Measurements from ENCODE around the gene ZFAND2B.
"Not testable (repeated sequence)": the region's sequence is repeated elsewhere in the genome, so short reads cannot be mapped to it uniquely, and the experiment has no call there.

ZFAND2B gene

DNA sequence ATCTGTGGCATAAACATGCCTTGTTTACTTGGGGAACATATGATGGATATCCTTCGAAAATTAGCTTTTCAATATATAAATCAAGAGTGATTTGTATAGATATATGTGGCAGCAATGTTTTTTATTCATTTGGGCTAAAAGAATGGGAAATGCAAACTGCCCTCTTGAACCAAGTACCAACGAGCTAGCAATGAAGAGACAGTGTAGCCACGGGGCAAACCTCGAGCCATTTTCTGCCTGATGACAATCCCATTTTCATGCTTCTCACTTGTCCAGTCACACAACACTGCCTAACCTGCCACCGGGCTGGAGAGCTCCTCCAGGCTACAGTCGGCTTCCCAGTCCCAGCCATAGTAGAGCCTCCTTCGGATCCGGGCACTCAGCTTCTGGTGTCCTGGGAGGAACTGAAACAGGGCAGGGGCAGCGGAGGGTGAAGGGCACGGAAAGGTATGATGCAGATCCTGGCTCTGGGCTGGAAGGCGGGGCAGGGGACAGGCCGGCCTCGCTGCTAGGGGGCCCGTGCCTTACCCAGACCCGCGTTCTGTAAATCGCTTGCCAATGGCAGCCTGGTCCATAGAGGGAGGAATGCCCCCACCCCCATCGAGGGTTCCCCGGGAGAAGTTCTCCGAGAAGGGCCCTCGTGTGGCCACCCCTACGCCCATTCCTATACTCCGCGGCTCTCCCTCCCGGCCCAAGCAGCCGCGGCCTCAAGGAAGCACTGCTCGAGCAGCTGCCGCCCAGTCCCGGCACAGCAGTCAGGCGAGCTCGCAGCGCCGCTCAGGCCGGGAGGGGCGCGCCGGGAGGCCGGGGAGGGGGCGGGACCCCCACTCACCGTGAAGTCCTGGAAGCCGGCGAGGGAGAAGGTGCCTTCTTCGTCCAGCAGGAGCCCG lies 30.4 kb upstream of the ZFAND2B start:
- DNase-seq: peak in 1 of 2 experiments; percentile 60

- peak; percentile 56 to 77 for DNase-seq
Observed at GRCh38 chr2:219176818-219177551, 29.6 kb upstream of the ZFAND2B start, which contains the start of gene CNPPD1. CNPPD1 (minus strand) TSS chr2:219176925; CDS start chr2:219176828, 97 bp downstream.

- DNase-seq: peak; percentile 58 to 85
Observed at GRCh38 chr2:219177552-219178376, 28.8 kb upstream of the ZFAND2B start, which contains the start of gene RETREG2. RETREG2 (plus strand) TSS chr2:219178275; CDS start chr2:219178353, 78 bp downstream.

- DNase-seq: no peak
Observed at GRCh38 chr2:219178377-219179175, 28.0 kb upstream of the ZFAND2B start.

GRCh38 chr2:219179601-219180465 lies 26.7 kb upstream of the ZFAND2B start:
- DNase-seq: no peak

DNA sequence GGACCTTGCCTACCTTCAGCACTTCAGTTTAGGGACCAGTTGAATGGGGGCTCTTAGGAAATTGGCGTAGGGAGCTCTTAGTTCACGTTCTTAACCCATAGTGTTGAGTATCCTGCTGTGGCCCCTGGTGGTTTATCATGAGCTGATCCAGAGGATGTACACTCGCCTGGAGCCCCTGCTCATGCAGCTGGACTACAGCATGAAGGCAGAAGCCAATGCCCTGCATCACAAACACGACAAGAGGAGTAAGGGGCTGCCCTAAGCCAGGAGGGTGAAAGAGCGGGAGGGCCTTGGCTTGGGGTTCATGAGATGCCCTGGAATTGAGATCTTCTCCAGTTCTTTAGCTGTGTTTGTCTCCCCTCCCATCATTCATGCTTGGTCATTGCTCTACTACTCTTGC lies 25.6 kb upstream of the ZFAND2B start:
- no peak for DNase-seq

DNA sequence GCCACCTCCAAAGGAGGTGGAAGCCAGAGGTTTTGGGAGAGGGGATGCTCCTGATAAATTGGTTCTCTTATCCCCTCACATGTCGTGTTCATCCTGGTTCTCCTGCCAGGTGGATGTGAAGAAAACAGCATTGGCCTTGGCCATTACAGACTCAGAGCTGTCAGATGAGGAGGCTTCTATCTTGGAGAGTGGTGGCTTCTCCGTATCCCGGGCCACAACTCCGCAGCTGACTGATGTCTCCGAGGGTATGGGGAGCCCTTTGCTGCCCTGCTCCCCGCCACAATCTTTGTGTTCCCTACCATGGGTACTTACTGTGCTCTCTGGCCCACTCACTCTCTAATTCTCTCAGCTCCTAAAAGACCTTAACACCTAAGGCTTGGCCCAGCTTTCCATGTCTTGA lies 25.1 kb upstream of the ZFAND2B start:
- DNase-seq: no peak

GRCh38 chr2:219182331-219183150 lies 24.0 kb upstream of the ZFAND2B start:
- no peak for DNase-seq

- no peak for DNase-seq
Observed at GRCh38 chr2:219183151-219183772, 23.3 kb upstream of the ZFAND2B start.

GRCh38 chr2:219184121-219184520 lies 22.5 kb upstream of the ZFAND2B start:
- peak; percentile 93 to 96 for DNase-seq

- DNase-seq: no peak
Observed at GRCh38 chr2:219186754-219187456, 19.7 kb upstream of the ZFAND2B start.

DNA sequence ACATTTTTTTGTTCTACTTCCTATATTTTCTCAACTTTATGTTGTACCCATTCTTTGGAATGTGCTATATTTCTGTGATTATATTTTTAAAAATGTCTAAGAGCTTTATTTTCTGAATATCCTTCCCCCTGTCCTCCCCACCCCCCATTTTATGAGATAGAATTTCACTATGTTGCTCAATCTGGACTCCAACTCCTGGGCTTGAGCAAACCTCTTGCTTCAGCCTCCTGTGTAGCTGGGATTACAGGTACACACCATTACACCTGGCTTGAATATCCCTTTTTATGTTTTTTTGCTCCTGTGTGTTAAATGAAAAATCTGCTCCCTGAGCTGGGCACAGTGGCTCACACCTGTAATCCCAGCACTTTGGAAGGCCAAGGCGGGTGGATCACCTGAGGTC lies 9.2 kb upstream of the ZFAND2B start:
- DNase-seq: no peak

GRCh38 chr2:219198974-219199373 lies 7.6 kb upstream of the ZFAND2B start:
- no peak for DNase-seq

GRCh38 chr2:219199470-219200211 lies 6.9 kb upstream of the ZFAND2B start:
- no peak for DNase-seq

GRCh38 chr2:219200502-219201326 lies 5.9 kb upstream of the ZFAND2B start:
- DNase-seq: not testable (repeated sequence)

- DNase-seq: not testable (repeated sequence)
Observed at GRCh38 chr2:219201331-219201730, 5.3 kb upstream of the ZFAND2B start.
